GM23338 (cell line): ENCODE measurements around the gene CHAC1. TPM values are rescaled to one million over a fixed set of nuclear protein-coding genes. Genes with fewer than 3 reads are reported as not detected.

Source experiments
- ATAC-seq: fragments of 200-7000 bp; cut with Tn5 transposase; 3 replicates; pipeline ENCODE4 v1.9.1; 2020
- DNase-seq: peaks from one replicate; pipeline ENCODE4 v3.0.0-alpha.2; 2015; ENCODE audit warnings: low spot score
- H2AFZ ChIP-seq: fragments of 200-600 bp; sonication (generic); 2 replicates; pipeline ENCODE4 v1.8.0; 2016; ENCODE audit warnings: antibody characterized with exemption, mild to moderate bottlenecking, moderate library complexity
- H3F3A ChIP-seq: fragments of 200-600 bp; sonication (generic); replicated peaks from 2 replicates; pipeline ENCODE4 v1.8.0; 2017; ENCODE audit warnings: antibody characterized with exemption, mixed run types, low read depth
- H3K27ac ChIP-seq: fragments of 200-600 bp; sonication (generic); 2 replicates; pipeline ENCODE4 v1.6.1; 2016; ENCODE audit warnings: low read depth
- H3K27me3 ChIP-seq: fragments of 200-600 bp; sonication (generic); 2 replicates; pipeline ENCODE4 v1.8.0; 2016; ENCODE audit warnings: mild to moderate bottlenecking, mixed run types, moderate library complexity; ENCODE audit not compliant: insufficient read depth
- H3K36me3 ChIP-seq: fragments of 200-600 bp; sonication (generic); 2 replicates; pipeline ENCODE4 v1.8.0; 2016; ENCODE audit warnings: mild to moderate bottlenecking; ENCODE audit not compliant: insufficient read depth
- H3K4me1 ChIP-seq: fragments of 200-600 bp; sonication (generic); 2 replicates; pipeline ENCODE4 v1.8.0; 2016; ENCODE audit warnings: mild to moderate bottlenecking, moderate library complexity; ENCODE audit not compliant: insufficient read depth
- H3K4me2 ChIP-seq: fragments of 200-600 bp; sonication (generic); 2 replicates; pipeline ENCODE4 v1.7.1; 2017; ENCODE audit warnings: mixed run types
- H3K4me3 ChIP-seq: fragments of 200-600 bp; sonication (generic); 2 replicates; pipeline ENCODE4 v1.6.1; 2016; ENCODE audit warnings: mixed run types
- H3K79me2 ChIP-seq: fragments of 200-600 bp; sonication (generic); replicated peaks from 2 replicates; pipeline ENCODE4 v1.8.0; 2017; ENCODE audit warnings: mild to moderate bottlenecking; ENCODE audit not compliant: insufficient read depth
- H3K9me2 ChIP-seq: fragments of 200-600 bp; sonication (generic); 2 replicates; pipeline ENCODE4 v1.8.0; 2017; ENCODE audit not compliant: insufficient read depth
- H4K20me1 ChIP-seq: fragments of 200-600 bp; sonication (generic); replicated peaks from 2 replicates; pipeline ENCODE4 v1.8.0; 2017; ENCODE audit warnings: mild to moderate bottlenecking; ENCODE audit not compliant: insufficient read depth
- H3K27ac Mint-ChIP-seq: 2 replicates; pipeline ENCODE4 v1.8.0; 2020; ENCODE audit warnings: inconsistent platforms, mild to moderate bottlenecking, moderate library complexity, mixed read lengths
- H3K27me3 Mint-ChIP-seq: 3 replicates; pipeline ENCODE4 v1.8.0; 2022; ENCODE audit warnings: low read depth, mild to moderate bottlenecking, moderate library complexity, mixed read lengths, inconsistent platforms; ENCODE audit not compliant: insufficient read depth, poor library complexity
- H3K36me3 Mint-ChIP-seq: 3 replicates; pipeline ENCODE4 v1.8.0; 2021; ENCODE audit warnings: low read depth, mild to moderate bottlenecking, inconsistent platforms, moderate library complexity, mixed read lengths
- H3K4me1 Mint-ChIP-seq: 3 replicates; pipeline ENCODE4 v1.8.0; 2020; ENCODE audit warnings: mild to moderate bottlenecking, inconsistent platforms, mixed read lengths
- H3K4me3 Mint-ChIP-seq: 3 replicates; pipeline ENCODE4 v1.8.0; 2021; ENCODE audit warnings: moderate library complexity, mild to moderate bottlenecking, inconsistent platforms, mixed read lengths
- H3K9me3 Mint-ChIP-seq: 3 replicates; pipeline ENCODE4 v1.8.0; 2020; ENCODE audit warnings: moderate library complexity, mild to moderate bottlenecking, inconsistent platforms, mixed read lengths
- ZNF114 ChIP-seq: fragments of 250-450 bp; sonication (Bioruptor Pico); IDR thresholded peaks from 2 replicates; pipeline ENCODE4 v1.5.0; 2020; ENCODE audit warnings: mild to moderate bottlenecking, moderate library complexity
- ZNF331 ChIP-seq: fragments of 250-450 bp; sonication (Bioruptor Pico); IDR thresholded peaks from 2 replicates; pipeline ENCODE4 v1.5.0; 2020; ENCODE audit warnings: low read depth, mild to moderate bottlenecking, moderate library complexity
- polyA plus RNA-seq: library from polyadenylated mRNA; unstranded; fragments of >200 nt; fragmentation: Nextera tagmentation; extraction: Ambion mirVana; gene quantifications from 2 replicates; pipeline ENCODE4 v1.2.1, GENCODE V29; 2016
- total RNA-seq: library from RNA; depleted of rRNA; stranded (reverse); fragments of >200 nt; shearing (Covaris generic); gene quantifications from 2 replicates; pipeline ENCODE4 v1.2.3, GENCODE V29; 2014
- TF ChIP-seq, protein P1 (sequence below): IDR thresholded peaks from one replicate; pipeline ENCODE4 v1.6.1; 2018; ENCODE audit warnings: antibody characterized with exemption; ENCODE audit not compliant: unreplicated experiment
- TF ChIP-seq, protein P2 (sequence below), 2 experiments: fragments of 200-600 bp in 1 of 2; sonication (generic) in 1 of 2; conservative IDR thresholded peaks; 2 replicates each; pipeline versions ENCODE4 v1.5.1 to v1.6.1; 2016 to 2017; ENCODE audit warnings: antibody characterized with exemption in 2 of 2, low read depth in 2 of 2, mild to moderate bottlenecking in 2 of 2, moderate library complexity in 1 of 2

The CHAC1 gene
- total and polyA plus RNA-seq, 2 experiments from 2014 or later = 73.0 to 124 TPM

DNA sequence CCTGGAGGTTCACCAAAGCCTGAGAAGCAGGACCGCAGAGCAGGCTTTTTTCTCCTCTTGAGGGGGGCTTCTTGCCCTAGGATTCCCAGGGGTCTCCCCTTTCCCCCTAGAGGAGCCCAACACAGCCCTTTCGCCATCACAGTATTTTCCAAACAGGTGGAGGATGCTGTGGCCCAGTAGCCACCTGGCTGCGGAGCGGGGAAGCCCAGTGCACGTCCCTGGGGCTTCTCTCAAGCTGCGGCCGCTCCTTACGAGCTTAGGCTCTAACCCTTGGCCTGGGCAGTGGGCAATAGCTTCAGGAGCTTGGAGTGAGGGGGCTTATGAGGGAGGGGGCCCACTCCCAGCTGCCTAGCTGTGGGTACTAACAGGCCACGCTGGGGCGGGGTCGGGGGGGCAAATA is 35.7 kb upstream of the CHAC1 start:
- Histone ChIP-seq H3K27me3 (peaks cover 22% of the 10 kb centered on the region), H2AFZ (no peak overlapping the region), H3F3A (0 out of 2 replicates have a peak, but pooled peaks cover 10% of the 10 kb centered on the region), H3K27ac (no peak overlapping the region), H3K79me2 (no peaks in the 10 kb centered on the region), H4K20me1 (no peaks in the 10 kb centered on the region), H3K36me3 (no peaks in the 10 kb centered on the region), H3K9me2 (no peaks in the 10 kb centered on the region), H3K4me1 (peaks cover 7% of the 10 kb centered on the region; the same call in 1 of the 2 replicates), H3K4me3 (no peak overlapping the region), H3K4me2 (no peak overlapping the region)
- Mint-ChIP-seq H3K4me1 (peaks cover 23% of the 10 kb centered on the region), H3K36me3 (no peaks in the 10 kb centered on the region), H3K27ac (no peak overlapping the region), H3K27me3 (peaks cover 31% of the 10 kb centered on the region), H3K4me3 (no peak overlapping the region), H3K9me3 (no peaks in the 10 kb centered on the region)
- no peak for TF ChIP-seq ZNF114 (CRISPR knock-in tag)
- TF ChIP-seq, protein P1, sequence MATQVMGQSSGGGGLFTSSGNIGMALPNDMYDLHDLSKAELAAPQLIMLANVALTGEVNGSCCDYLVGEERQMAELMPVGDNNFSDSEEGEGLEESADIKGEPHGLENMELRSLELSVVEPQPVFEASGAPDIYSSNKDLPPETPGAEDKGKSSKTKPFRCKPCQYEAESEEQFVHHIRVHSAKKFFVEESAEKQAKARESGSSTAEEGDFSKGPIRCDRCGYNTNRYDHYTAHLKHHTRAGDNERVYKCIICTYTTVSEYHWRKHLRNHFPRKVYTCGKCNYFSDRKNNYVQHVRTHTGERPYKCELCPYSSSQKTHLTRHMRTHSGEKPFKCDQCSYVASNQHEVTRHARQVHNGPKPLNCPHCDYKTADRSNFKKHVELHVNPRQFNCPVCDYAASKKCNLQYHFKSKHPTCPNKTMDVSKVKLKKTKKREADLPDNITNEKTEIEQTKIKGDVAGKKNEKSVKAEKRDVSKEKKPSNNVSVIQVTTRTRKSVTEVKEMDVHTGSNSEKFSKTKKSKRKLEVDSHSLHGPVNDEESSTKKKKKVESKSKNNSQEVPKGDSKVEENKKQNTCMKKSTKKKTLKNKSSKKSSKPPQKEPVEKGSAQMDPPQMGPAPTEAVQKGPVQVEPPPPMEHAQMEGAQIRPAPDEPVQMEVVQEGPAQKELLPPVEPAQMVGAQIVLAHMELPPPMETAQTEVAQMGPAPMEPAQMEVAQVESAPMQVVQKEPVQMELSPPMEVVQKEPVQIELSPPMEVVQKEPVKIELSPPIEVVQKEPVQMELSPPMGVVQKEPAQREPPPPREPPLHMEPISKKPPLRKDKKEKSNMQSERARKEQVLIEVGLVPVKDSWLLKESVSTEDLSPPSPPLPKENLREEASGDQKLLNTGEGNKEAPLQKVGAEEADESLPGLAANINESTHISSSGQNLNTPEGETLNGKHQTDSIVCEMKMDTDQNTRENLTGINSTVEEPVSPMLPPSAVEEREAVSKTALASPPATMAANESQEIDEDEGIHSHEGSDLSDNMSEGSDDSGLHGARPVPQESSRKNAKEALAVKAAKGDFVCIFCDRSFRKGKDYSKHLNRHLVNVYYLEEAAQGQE = no peak
- TF ChIP-seq, protein P2, sequence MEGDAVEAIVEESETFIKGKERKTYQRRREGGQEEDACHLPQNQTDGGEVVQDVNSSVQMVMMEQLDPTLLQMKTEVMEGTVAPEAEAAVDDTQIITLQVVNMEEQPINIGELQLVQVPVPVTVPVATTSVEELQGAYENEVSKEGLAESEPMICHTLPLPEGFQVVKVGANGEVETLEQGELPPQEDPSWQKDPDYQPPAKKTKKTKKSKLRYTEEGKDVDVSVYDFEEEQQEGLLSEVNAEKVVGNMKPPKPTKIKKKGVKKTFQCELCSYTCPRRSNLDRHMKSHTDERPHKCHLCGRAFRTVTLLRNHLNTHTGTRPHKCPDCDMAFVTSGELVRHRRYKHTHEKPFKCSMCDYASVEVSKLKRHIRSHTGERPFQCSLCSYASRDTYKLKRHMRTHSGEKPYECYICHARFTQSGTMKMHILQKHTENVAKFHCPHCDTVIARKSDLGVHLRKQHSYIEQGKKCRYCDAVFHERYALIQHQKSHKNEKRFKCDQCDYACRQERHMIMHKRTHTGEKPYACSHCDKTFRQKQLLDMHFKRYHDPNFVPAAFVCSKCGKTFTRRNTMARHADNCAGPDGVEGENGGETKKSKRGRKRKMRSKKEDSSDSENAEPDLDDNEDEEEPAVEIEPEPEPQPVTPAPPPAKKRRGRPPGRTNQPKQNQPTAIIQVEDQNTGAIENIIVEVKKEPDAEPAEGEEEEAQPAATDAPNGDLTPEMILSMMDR (conservative IDR thresholded peaks at IDR 0.05; ENCODE audit: low read depth in 2 of 2) = peak in 1 of 2 experiments; percentile 28; a peak in 1 of 4 replicates
- DNase-seq (peak; percentile 51), ATAC-seq (peak; percentile 39)

DNA sequence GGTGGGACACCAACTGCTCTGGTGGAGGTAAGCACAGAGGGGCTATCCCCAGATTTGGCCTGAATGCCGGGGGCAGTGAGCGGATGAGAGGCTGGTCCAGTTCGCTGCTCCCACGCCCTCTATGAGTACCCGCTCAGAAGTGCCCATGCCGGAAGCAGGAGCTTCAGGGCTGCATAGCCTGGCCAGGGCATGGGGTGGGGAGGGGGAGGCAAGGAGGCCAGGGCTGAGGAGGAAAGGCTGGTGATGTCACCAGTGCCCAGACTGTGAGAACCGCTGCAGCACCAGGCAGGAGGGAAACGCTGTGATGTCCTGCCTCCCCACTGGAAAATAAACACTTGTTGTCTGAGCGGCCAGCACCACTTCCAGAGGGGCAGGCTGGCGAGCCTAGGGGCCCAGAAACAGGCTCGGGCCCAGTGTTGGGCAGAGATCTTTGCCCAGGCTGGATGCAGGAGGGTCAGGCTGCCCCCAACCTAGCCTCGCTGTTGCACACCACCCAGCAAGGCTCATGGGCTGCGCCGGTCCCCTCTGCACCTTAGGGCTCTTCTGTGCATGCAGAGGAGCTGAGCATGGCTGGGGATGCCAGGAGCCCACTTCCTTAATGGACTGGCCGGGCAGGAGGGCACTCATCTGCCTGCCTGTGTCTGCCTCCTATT is 35.0 kb upstream of the CHAC1 start:
- Histone ChIP-seq H3K4me1 (peaks cover 7% of the 10 kb centered on the region; the same call in 1 of the 2 replicates), H3K36me3 (no peaks in the 10 kb centered on the region), H4K20me1 (no peaks in the 10 kb centered on the region), H2AFZ (no peak overlapping the region), H3K79me2 (no peaks in the 10 kb centered on the region), H3K9me2 (no peaks in the 10 kb centered on the region), H3K27ac (no peak overlapping the region), H3K4me2 (no peak overlapping the region), H3K27me3 (peaks cover 29% of the 10 kb centered on the region), H3K4me3 (no peak overlapping the region), H3F3A (0 out of 2 replicates have a peak, but pooled peaks cover 10% of the 10 kb centered on the region)
- no peak for TF ChIP-seq ZNF331 (CRISPR knock-in tag)
- Mint-ChIP-seq H3K36me3 (no peaks in the 10 kb centered on the region), H3K4me1 (peaks cover 23% of the 10 kb centered on the region), H3K9me3 (no peaks in the 10 kb centered on the region), H3K27ac (no peak overlapping the region), H3K27me3 (peaks cover 38% of the 10 kb centered on the region), H3K4me3 (no peak overlapping the region)
- ATAC-seq (no peak), DNase-seq (no peak)
